ENCODE measurements around the gene NCK2. TPM values are rescaled to one million over a fixed set of nuclear protein-coding genes. Genes with fewer than 3 reads are reported as not detected.

NCK2 gene
- total and polyA plus RNA-seq, 2 of the 13 experiments (the other 11 are each of a cell fraction or from before 2014, with no cell fraction given) = 14.8 to 23.5 TPM

GRCh38 chr2:105926960-105927678 lies 182.4 kb downstream of the NCK2 start:
- Histone ChIP-seq H3K36me3 (replicated peaks in 1 of 2; ENCODE audit: control insufficient read depth in 1 of 2, insufficient read depth in 2 of 2, low read length in 2 of 2) (no peaks in the 10 kb centered on the region), H3K9me3 (ENCODE audit: low read length) (no peaks in the 10 kb centered on the region), H3K9ac (ENCODE audit: insufficient read depth, low read depth, low read length) (no peak overlapping the region), H3K27me3 (ENCODE audit: control insufficient read depth in 1 of 2, insufficient read depth in 2 of 2, low read length in 2 of 2) (no peaks in the 10 kb centered on the region), H3K79me2 (ENCODE audit: insufficient read depth, low read length) (no peaks in the 10 kb centered on the region), H3K4me2 (ENCODE audit: low read depth, low read length) (peak overlapping the region; percentile 26), H3K4me3 (replicated peaks in 1 of 3; ENCODE audit: insufficient read depth in 1 of 3, low read depth in 2 of 3, low read length in 3 of 3) (no peak overlapping the region), H3K4me1 (ENCODE audit: insufficient read depth, low read length) (peaks cover 46% of the 10 kb centered on the region), H2AFZ (ENCODE audit: low read length) (no peak overlapping the region), H3K27ac (ENCODE audit: extremely low read length, insufficient read depth, low read length) (no peak overlapping the region), H4K20me1 (ENCODE audit: insufficient read depth, low read length) (no peaks in the 10 kb centered on the region)
- ATAC-seq = peak; percentile 50
- no TSS peak for BruUV-seq (replicated peaks)
- no peak for FAIRE-seq
- intact Hi-C loops (cut with micrococcal nuclease; ENCODE audit: unreplicated experiment) (no loop called here), in situ Hi-C loops (cut with HindIII; ENCODE audit: extremely low pct_ligation_motif_present, low pct_unique_long_range_greater_than_20kb) (no loop called here)
- peak; percentile 21 for DNase-seq (ENCODE audit: low spot score)
- CTCF ChIA-PET (ENCODE audit: low intra/inter-chr PET ratio, low total read pairs) = no interaction called here
- POLR2A ChIA-PET = interaction anchor here (1.0 kb wide), 1 partner anchor 8 kb away, joined by 5 read pairs; no protein-coding TSS in a partner anchor
- 24% methylated on average over 3 of the region's 3 CpGs for WGBS (ENCODE audit: low lambda C conversion rate)
- TF ChIP-seq REST (IDR thresholded peaks at IDR 0.05; ENCODE audit: borderline replicate concordance in 1 of 2, low read depth in 1 of 2, low read length in 2 of 2) (no peak), RXRB (CRISPR knock-in tag; IDR thresholded peaks at IDR 0.05; ENCODE audit: borderline replicate concordance) (0 out of 2 replicates have a peak, but pooled peaks have one; percentile 27), FOXA3 (CRISPR knock-in tag; IDR thresholded peaks at IDR 0.05) (peak; percentile 27; the same call in 1 of the 2 replicates), PPARG (CRISPR knock-in tag; conservative IDR thresholded peaks at IDR 0.05) (peak; percentile 33; the same call in 1 of the 2 replicates), CEBPB (IDR thresholded peaks at IDR 0.05; ENCODE audit: borderline replicate concordance, low read depth, low read length) (peak; percentile 40; the same call in 1 of the 2 replicates), STAG1 (CRISPR knock-in tag; IDR thresholded peaks at IDR 0.05) (no peak), POGZ (CRISPR knock-in tag; IDR thresholded peaks at IDR 0.05) (no peak), SIN3A (IDR thresholded peaks at IDR 0.05; ENCODE audit: borderline replicate concordance, low read depth, low read length) (no peak), ZBTB10 (CRISPR knock-in tag; IDR thresholded peaks at IDR 0.05; ENCODE audit: borderline replicate concordance) (0 out of 2 replicates have a peak, but pooled peaks have one; percentile 25), TFDP1 (CRISPR knock-in tag; IDR thresholded peaks at IDR 0.05; ENCODE audit: borderline replicate concordance) (no peak), ZNF569 (CRISPR knock-in tag; IDR thresholded peaks at IDR 0.05; ENCODE audit: borderline replicate concordance) (no peak), TBX2 (CRISPR knock-in tag; IDR thresholded peaks at IDR 0.05; ENCODE audit: borderline replicate concordance) (peak; percentile 41; the same call in 1 of the 2 replicates), CBX2 (IDR thresholded peaks at IDR 0.05; ENCODE audit: low read depth, low read length) (no peak), CBX2 (CRISPR knock-in tag; IDR thresholded peaks at IDR 0.05; ENCODE audit: low read depth) (no peak), GATAD2A (CRISPR knock-in tag; IDR thresholded peaks at IDR 0.05) (0 out of 2 replicates have a peak, but pooled peaks have one; percentile 11)

Measured in HepG2 (cell line).